B cell (primary cell): ENCODE data around the gene DR1.

Source experiments
- EZH2 ChIP-seq: IDR thresholded peaks from 2 replicates; pipeline ENCODE4 v1.6.1; 2012; ENCODE audit warnings: borderline replicate concordance, low read depth, mild to moderate bottlenecking, moderate library complexity, low read length; ENCODE audit not compliant: insufficient read depth, poor library complexity, severe bottlenecking
- TF ChIP-seq, protein P1 (sequence below): fragments of 200-600 bp; IDR thresholded peaks from one replicate; pipeline ENCODE4 v1.8.0; 2022; ENCODE audit warnings: antibody characterized with exemption, mild to moderate bottlenecking

DNA sequence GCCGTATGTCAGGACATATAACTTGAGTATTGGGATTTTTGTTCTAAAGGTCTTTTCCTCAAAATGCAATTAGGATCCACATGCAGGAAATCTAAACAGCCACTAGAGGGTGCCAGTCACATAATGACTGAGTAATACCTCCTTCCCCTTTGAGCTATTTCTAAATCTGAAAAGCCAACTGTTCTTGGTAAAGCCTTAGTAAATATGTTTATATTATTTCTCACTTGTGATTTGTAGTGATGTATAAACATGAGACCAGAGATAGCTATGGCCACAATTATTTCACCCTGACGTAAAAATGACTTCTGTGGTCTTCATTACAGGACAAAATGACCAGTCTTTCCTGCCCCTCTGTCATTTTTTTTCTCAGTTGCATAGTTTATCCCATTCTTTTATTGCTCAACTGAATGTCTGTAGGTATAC, 41.0 kb upstream of the DR1 start:
- TF ChIP-seq, protein P1, sequence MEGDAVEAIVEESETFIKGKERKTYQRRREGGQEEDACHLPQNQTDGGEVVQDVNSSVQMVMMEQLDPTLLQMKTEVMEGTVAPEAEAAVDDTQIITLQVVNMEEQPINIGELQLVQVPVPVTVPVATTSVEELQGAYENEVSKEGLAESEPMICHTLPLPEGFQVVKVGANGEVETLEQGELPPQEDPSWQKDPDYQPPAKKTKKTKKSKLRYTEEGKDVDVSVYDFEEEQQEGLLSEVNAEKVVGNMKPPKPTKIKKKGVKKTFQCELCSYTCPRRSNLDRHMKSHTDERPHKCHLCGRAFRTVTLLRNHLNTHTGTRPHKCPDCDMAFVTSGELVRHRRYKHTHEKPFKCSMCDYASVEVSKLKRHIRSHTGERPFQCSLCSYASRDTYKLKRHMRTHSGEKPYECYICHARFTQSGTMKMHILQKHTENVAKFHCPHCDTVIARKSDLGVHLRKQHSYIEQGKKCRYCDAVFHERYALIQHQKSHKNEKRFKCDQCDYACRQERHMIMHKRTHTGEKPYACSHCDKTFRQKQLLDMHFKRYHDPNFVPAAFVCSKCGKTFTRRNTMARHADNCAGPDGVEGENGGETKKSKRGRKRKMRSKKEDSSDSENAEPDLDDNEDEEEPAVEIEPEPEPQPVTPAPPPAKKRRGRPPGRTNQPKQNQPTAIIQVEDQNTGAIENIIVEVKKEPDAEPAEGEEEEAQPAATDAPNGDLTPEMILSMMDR = peak; percentile 88
- no peak for TF ChIP-seq EZH2
